OCI-LY7 (cell line): Measurements from ENCODE around the gene CASP5. TPM values are rescaled to one million over a fixed set of nuclear protein-coding genes. Genes with fewer than 3 reads are reported as not detected.
"Not testable (repeated sequence)": the region's sequence is repeated elsewhere in the genome, so short reads cannot be mapped to it uniquely, and the experiment has no call there.

Source experiments
- BruUV-seq: library from RNA; stranded (reverse); fragments of 400-500 nt; replicated peaks from 2 replicates; lab custom pipeline; 2021; lab: Mats Ljungman, UMichigan
- CTCF ChIA-PET: fragments of 300-600 bp; sonication (Branson Sonifier 250); formaldehyde crosslinking; loops from one replicate; lab custom pipeline; 2022; ENCODE audit warnings: antibody characterized with exemption; ENCODE audit not compliant: unreplicated experiment; lab: Charles Lee
- POLR2A ChIA-PET: fragments of 300-600 bp; sonication (Branson Sonifier 250); formaldehyde crosslinking; loops from one replicate; lab custom pipeline; 2022; ENCODE audit warnings: antibody characterized with exemption; lab: Charles Lee
- DNase-seq: peaks from one replicate; pipeline ENCODE4 v3.0.0-alpha.2; 2015; ENCODE audit warnings: low spot score
- H2AFZ ChIP-seq: fragments of 200-600 bp; sonication (generic), shearing (Covaris generic); 2 replicates; pipeline ENCODE4 v1.6.1; 2014; ENCODE audit warnings: mild to moderate bottlenecking, antibody characterized with exemption, low read length, moderate library complexity
- H3K27ac ChIP-seq: fragments of 200-600 bp; sonication (generic); 2 replicates; pipeline ENCODE4 v1.5.1; 2014; ENCODE audit warnings: mixed run types, low read depth, mild to moderate bottlenecking, moderate library complexity, low read length, inconsistent platforms; ENCODE audit not compliant: poor library complexity, severe bottlenecking
- H3K36me3 ChIP-seq: fragments of 200-600 bp; sonication (generic); 2 replicates; pipeline ENCODE4 v1.6.1; 2014; ENCODE audit warnings: mild to moderate bottlenecking, antibody characterized with exemption, low read length, moderate library complexity, mixed read lengths; ENCODE audit not compliant: insufficient read depth
- H3K4me1 ChIP-seq: fragments of 200-600 bp; sonication (generic); 2 replicates; pipeline ENCODE4 v1.5.1; 2014; ENCODE audit warnings: mild to moderate bottlenecking, low read length; ENCODE audit not compliant: insufficient read depth, poor library complexity, severe bottlenecking
- H3K4me2 ChIP-seq: fragments of 200-600 bp; sonication (generic); 2 replicates; pipeline ENCODE4 v1.6.1; 2014; ENCODE audit warnings: mild to moderate bottlenecking, low read length
- H3K4me3 ChIP-seq: fragments of 200-600 bp; sonication (generic); 2 replicates; pipeline ENCODE4 v1.5.1; 2014; ENCODE audit warnings: mild to moderate bottlenecking, low read depth, low read length; ENCODE audit not compliant: poor library complexity, severe bottlenecking
- H3K79me2 ChIP-seq: fragments of 200-600 bp; sonication (generic); 2 replicates; pipeline ENCODE4 v1.6.1; 2016; ENCODE audit warnings: low read depth, mild to moderate bottlenecking, low read length, moderate library complexity, mixed read lengths; ENCODE audit not compliant: insufficient read depth
- H3K9me2 ChIP-seq: fragments of 200-600 bp; sonication (generic); 2 replicates; pipeline ENCODE4 v1.6.1; 2016; ENCODE audit warnings: mild to moderate bottlenecking, low read length, mixed read lengths; ENCODE audit not compliant: insufficient read depth
- H3K9me3 ChIP-seq: fragments of 200-600 bp; sonication (generic); 2 replicates; pipeline ENCODE4 v1.6.1; 2014; ENCODE audit warnings: mild to moderate bottlenecking, mixed run types, low read length, mixed read lengths
- H4K20me1 ChIP-seq: fragments of 200-600 bp; sonication (generic); 2 replicates; pipeline ENCODE4 v1.6.1; 2014; ENCODE audit warnings: mild to moderate bottlenecking, antibody characterized with exemption, low read length, moderate library complexity, mixed read lengths; ENCODE audit not compliant: insufficient read depth
- CTCF ChIP-seq: fragments of 200-600 bp; sonication (generic); conservative IDR thresholded peaks from 2 replicates; pipeline ENCODE4 v1.5.1; 2014; ENCODE audit warnings: mild to moderate bottlenecking, antibody characterized with exemption, low read length, moderate library complexity, mixed read lengths
- EZH2phosphoT487 ChIP-seq: fragments of 200-600 bp; sonication (generic); IDR thresholded peaks from 2 replicates; pipeline ENCODE4 v1.6.1; 2018; ENCODE audit warnings: low read depth, borderline replicate concordance, mild to moderate bottlenecking, mixed run types, antibody characterized with exemption, low read length, moderate library complexity, mixed read lengths
- intact Hi-C: fragments of 100-400 bp; cut with micrococcal nuclease; formaldehyde crosslinking; loops from one replicate; pipeline ENCODE4 v1.10.0; 2022; ENCODE audit not compliant: unreplicated experiment
- total RNA-seq, 2 experiments: library from RNA; depleted of rRNA in 1 of 2; stranded (reverse); fragments of >200 nt in 1 of 2; shearing (Covaris generic) in 1 of 2; gene quantifications; 2 replicates each; pipeline ENCODE4 v1.2.3, GENCODE V29; 2014 to 2022

CASP5 gene
- total RNA-seq, 2 experiments from 2014 or later, result not detected

- Histone ChIP-seq H3K27ac (no peak overlapping the region), H3K9me2 (no peaks in the 10 kb centered on the region), H3K4me1 (no peaks in the 10 kb centered on the region), H4K20me1 (no peaks in the 10 kb centered on the region), H3K4me2 (peak overlapping the region; percentile 10; the same call in 1 of the 2 replicates), H3K79me2 (no peaks in the 10 kb centered on the region), H3K36me3 (no peaks in the 10 kb centered on the region), H2AFZ (0 out of 2 replicates have a peak overlapping the region, but pooled peaks have one; percentile 14), H3K9me3 (no peaks in the 10 kb centered on the region), H3K4me3 (no peak overlapping the region)
- no TSS peak for BruUV-seq
- ChIA-PET POLR2A (no interaction called here), CTCF (no interaction called here)
- TF ChIP-seq EZH2phosphoT487 (no peak), CTCF (no peak)
- no peak for DNase-seq
- intact Hi-C loops, result no loop called here
These were observed 22.8 kb upstream of the CASP5 start for GRCh38 chr11:105045676-105046296.

- H3K79me2 ChIP-seq, H3K4me1 ChIP-seq, BruUV-seq, H3K9me2 ChIP-seq, intact Hi-C loops, CTCF ChIA-PET, H3K27ac ChIP-seq, POLR2A ChIA-PET, H3K4me3 ChIP-seq, H3K9me3 ChIP-seq, H3K36me3 ChIP-seq, H4K20me1 ChIP-seq: not testable (repeated sequence)
- Histone ChIP-seq H2AFZ (peak within 1 kb of the TSS; percentile 41; the same call in 1 of the 2 replicates), H3K4me2 (peak within 1 kb of the TSS; percentile 10; the same call in 1 of the 2 replicates)
- DNase-seq, result peak; percentile 1
These were observed 21.9 kb upstream of the CASP5 start, which contains the start of gene CARD16 for GRCh38 chr11:105044557-105045524. Gene CARD16, minus strand, starts transcription at chr11:105045335. Its CDS starts 38 bp downstream, at chr11:105045297.

- intact Hi-C loops, result no loop called here
- CTCF ChIA-PET, result no interaction called here
- no peaks in the 10 kb centered on the region for H3K36me3 ChIP-seq
- H3K27ac ChIP-seq, result no peak overlapping the region
- no peak overlapping the region for H2AFZ ChIP-seq
- TF ChIP-seq CTCF (no peak), EZH2phosphoT487 (no peak)
- no peaks in the 10 kb centered on the region for H3K4me1 ChIP-seq
- H3K9me2 ChIP-seq, result no peaks in the 10 kb centered on the region
- BruUV-seq, result no TSS peak
- no peak overlapping the region for H3K4me2 ChIP-seq
- H3K4me3 ChIP-seq, result no peak overlapping the region
- H3K79me2 ChIP-seq, result no peaks in the 10 kb centered on the region
- H3K9me3 ChIP-seq, result no peaks in the 10 kb centered on the region
- DNase-seq, result no peak
- H4K20me1 ChIP-seq, result no peaks in the 10 kb centered on the region
- POLR2A ChIA-PET, result no interaction called here
These were observed 19.2 kb upstream of the CASP5 start for GRCh38 chr11:105042178-105042577.
